HG03135 (cell line): ENCODE results near the gene KISS1R.
"Not testable (repeated sequence)": the region's sequence is repeated elsewhere in the genome, so short reads cannot be mapped to it uniquely, and the experiment has no call there.

Experiments used
- ATAC-seq: cut with Tn5 transposase; IDR thresholded peaks from one replicate; pipeline ENCODE4 v1.9.1; 2021; ENCODE audit warnings: mild to moderate bottlenecking, moderate library complexity; ENCODE audit not compliant: unreplicated experiment

Gene KISS1R

GRCh38 chr19:881385-882071, 35.6 kb upstream of the KISS1R start:
- ATAC-seq = no peak

- no peak for ATAC-seq
These were observed 34.1 kb upstream of the KISS1R start for GRCh38 chr19:882871-883497.

GRCh38 chr19:883661-884211, 33.4 kb upstream of the KISS1R start:
- ATAC-seq = no peak

GRCh38 chr19:884420-885211, 32.5 kb upstream of the KISS1R start:
- ATAC-seq = no peak

- no peak for ATAC-seq
These were observed 31.5 kb upstream of the KISS1R start for GRCh38 chr19:885536-886224.

- no peak for ATAC-seq
These were observed 30.1 kb upstream of the KISS1R start for GRCh38 chr19:887072-887471.

- no peak for ATAC-seq
These were observed 29.5 kb upstream of the KISS1R start for GRCh38 chr19:887599-887998.

GRCh38 chr19:888581-889385, 28.4 kb upstream of the KISS1R start:
- ATAC-seq = no peak

GRCh38 chr19:889662-890295, 27.4 kb upstream of the KISS1R start:
- ATAC-seq = no peak

GRCh38 chr19:890831-891230, 26.3 kb upstream of the KISS1R start:
- no peak for ATAC-seq

- ATAC-seq = not testable (repeated sequence)
These were observed 25.5 kb upstream of the KISS1R start for GRCh38 chr19:891421-892200.

- ATAC-seq = no peak
These were observed 24.8 kb upstream of the KISS1R start for GRCh38 chr19:892243-892893.

- ATAC-seq = peak; percentile 79
These were observed 24.0 kb upstream of the KISS1R start, which contains the start of the genes MED16 and RNU6-9 for GRCh38 chr19:892894-893689. Gene MED16 (minus strand): TSS chr19:893187. CDS start chr19:891131, 2,056 bp downstream. Gene RNU6-9 (plus strand): TSS chr19:893484.

GRCh38 chr19:896434-896833, 20.7 kb upstream of the KISS1R start:
- ATAC-seq = no peak

- no peak for ATAC-seq
These were observed 20.1 kb upstream of the KISS1R start for GRCh38 chr19:896999-897398.

- ATAC-seq = no peak
These were observed 19.6 kb upstream of the KISS1R start for GRCh38 chr19:897442-898039.

- ATAC-seq = no peak
These were observed 18.5 kb upstream of the KISS1R start for GRCh38 chr19:898663-899062.
